PFSK-1 (cell line): ENCODE results near the gene CCDC186.

Experiments
- POLR2AphosphoS5 ChIP-seq: IDR thresholded peaks from 2 replicates; pipeline ENCODE4 v1.6.1; 2012; ENCODE audit warnings: low read depth, mild to moderate bottlenecking, control low read depth, low read length, moderate library complexity
- REST ChIP-seq, 2 experiments: IDR thresholded peaks; 2 replicates each; pipeline versions ENCODE4 v1.6.1 to v1.8.0; 2011 to 2012; ENCODE audit warnings: low read depth in 2 of 2, low read length in 2 of 2, control low read depth in 1 of 2, inconsistent platforms in 1 of 2, mild to moderate bottlenecking in 1 of 2, moderate library complexity in 1 of 2; ENCODE audit not compliant: insufficient read depth in 1 of 2
- SIN3A ChIP-seq: IDR thresholded peaks from 2 replicates; pipeline ENCODE4 v1.6.1; 2012; ENCODE audit warnings: mild to moderate bottlenecking, low read length, moderate library complexity, borderline replicate concordance; ENCODE audit not compliant: insufficient read depth
- TAF1 ChIP-seq: IDR thresholded peaks from 2 replicates; pipeline ENCODE4 v1.6.1; 2012; ENCODE audit warnings: low read length, control low read depth, borderline replicate concordance; ENCODE audit not compliant: insufficient read depth

GRCh38 chr10:114207349-114207748 is 33.3 kb upstream of the CCDC186 start:
- TF ChIP-seq TAF1 (no peak), REST (IDR thresholded peaks at IDR 0.05; ENCODE audit: insufficient read depth in 1 of 2, low read depth in 2 of 2, low read length in 2 of 2) (no peak), POLR2AphosphoS5 (no peak), SIN3A (no peak)
